ENCODE measurements around the gene HSPA6.
"Not testable (repeated sequence)": the region's sequence is repeated elsewhere in the genome, so short reads cannot be mapped to it uniquely, and the experiment has no call there.

DNA sequence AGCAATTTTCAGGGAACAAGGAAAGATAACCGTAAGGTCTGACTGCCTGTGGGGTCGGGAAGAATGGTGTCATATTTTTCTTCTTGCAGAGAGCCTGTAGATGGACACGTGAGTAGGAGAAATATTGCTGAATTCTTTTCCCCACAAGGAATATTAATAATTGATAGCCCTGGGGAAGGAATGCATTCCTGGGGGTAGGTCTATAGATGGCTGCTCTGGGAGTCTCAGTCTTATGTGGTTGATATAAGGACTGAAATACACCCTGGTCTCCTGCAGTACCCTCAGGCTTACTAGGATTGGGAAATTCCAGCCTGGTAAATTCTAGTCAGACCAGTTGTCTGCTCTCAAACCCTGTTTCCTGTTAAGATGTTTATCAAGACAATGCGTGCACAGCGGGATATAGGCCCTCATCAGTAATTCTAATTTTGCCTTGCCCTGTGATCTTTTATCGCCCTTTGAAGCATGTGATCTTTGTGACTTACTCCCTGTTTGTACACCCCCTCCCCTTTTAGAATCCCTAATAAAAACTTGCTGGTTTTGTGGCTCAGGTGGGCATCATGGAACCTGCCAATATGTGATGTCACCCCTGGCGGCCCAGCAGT lies 12.8 kb downstream of the HSPA6 start:
- TF ChIP-seq, protein P1, sequence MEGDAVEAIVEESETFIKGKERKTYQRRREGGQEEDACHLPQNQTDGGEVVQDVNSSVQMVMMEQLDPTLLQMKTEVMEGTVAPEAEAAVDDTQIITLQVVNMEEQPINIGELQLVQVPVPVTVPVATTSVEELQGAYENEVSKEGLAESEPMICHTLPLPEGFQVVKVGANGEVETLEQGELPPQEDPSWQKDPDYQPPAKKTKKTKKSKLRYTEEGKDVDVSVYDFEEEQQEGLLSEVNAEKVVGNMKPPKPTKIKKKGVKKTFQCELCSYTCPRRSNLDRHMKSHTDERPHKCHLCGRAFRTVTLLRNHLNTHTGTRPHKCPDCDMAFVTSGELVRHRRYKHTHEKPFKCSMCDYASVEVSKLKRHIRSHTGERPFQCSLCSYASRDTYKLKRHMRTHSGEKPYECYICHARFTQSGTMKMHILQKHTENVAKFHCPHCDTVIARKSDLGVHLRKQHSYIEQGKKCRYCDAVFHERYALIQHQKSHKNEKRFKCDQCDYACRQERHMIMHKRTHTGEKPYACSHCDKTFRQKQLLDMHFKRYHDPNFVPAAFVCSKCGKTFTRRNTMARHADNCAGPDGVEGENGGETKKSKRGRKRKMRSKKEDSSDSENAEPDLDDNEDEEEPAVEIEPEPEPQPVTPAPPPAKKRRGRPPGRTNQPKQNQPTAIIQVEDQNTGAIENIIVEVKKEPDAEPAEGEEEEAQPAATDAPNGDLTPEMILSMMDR (IDR thresholded peaks at IDR 0.05), result not testable (repeated sequence)
- not testable (repeated sequence) for TF ChIP-seq POLR2AphosphoS5 (IDR thresholded peaks at IDR 0.05; ENCODE audit: insufficient read depth in 1 of 2, low read depth in 1 of 2); POLR2A (IDR thresholded peaks at IDR 0.05)
